ENCODE results near the gene PRRT1. TPM values are rescaled to one million over a fixed set of nuclear protein-coding genes. Genes with fewer than 3 reads are reported as not detected.

The PRRT1 gene
- total and polyA plus RNA-seq, 5 donors from 2014 or later = 0.13 to 0.55 (median 0.29) TPM; not detected in 1

- peak; percentile 97 to 98 for ATAC-seq (ENCODE audit: low read depth in 2 of 2)
- H3K9me3 Mint-ChIP-seq = peaks cover 0 to 3% (median 0%) of the 10 kb centered on the region in 7 donors
- no peaks in the 10 kb centered on the region for H3K27me3 ChIP-seq (ENCODE audit: control insufficient read depth, insufficient read depth, low read length)
- peaks cover 29% of the 10 kb centered on the region for H3K4me1 ChIP-seq (ENCODE audit: control insufficient read depth, insufficient read depth, low read length, poor library complexity, severe bottlenecking)
- peak within 1 kb of the TSS; percentile 77 for H3K27ac ChIP-seq (ENCODE audit: insufficient read depth, low read length, poor library complexity, severe bottlenecking)
- H3K27me3 Mint-ChIP-seq = peaks cover 11% of the 10 kb centered on the region
- H3K36me3 Mint-ChIP-seq = peaks cover 27% of the 10 kb centered on the region
- H3K4me1 Mint-ChIP-seq = peaks cover 10 to 57% (median 38%) of the 10 kb centered on the region in 4 donors
- H3K4me3 ChIP-seq (ENCODE audit: low read depth, low read length) = peak within 1 kb of the TSS; percentile 89
- peak; percentile 98 to 100 (median 98) for DNase-seq
- peak within 1 kb of the TSS; percentile 89 to 100 (median 98) for H3K4me3 Mint-ChIP-seq
- peaks cover 33% of the 10 kb centered on the region for H3K36me3 ChIP-seq (ENCODE audit: control insufficient read depth, insufficient read depth, low read length)
- no peaks in the 10 kb centered on the region for H3K9me3 ChIP-seq (ENCODE audit: control insufficient read depth in 2 of 2, low read length in 2 of 2)
- peak within 1 kb of the TSS; percentile 98 to 99 (median 99) for H3K27ac Mint-ChIP-seq
Measured at GRCh38 chr6:32127717-32128592, 23.8 kb downstream of the PRRT1 start, which contains the start of gene ATF6B. Gene ATF6B (minus strand): TSS chr6:32128246. CDS start chr6:32128207, 39 bp downstream.

- peak overlapping the region; percentile 77 for H3K27ac ChIP-seq (ENCODE audit: insufficient read depth, low read length, poor library complexity, severe bottlenecking)
- peak overlapping the region; percentile 89 for H3K4me3 ChIP-seq (ENCODE audit: low read depth, low read length)
- peaks cover 29% of the 10 kb centered on the region for H3K4me1 ChIP-seq (ENCODE audit: control insufficient read depth, insufficient read depth, low read length, poor library complexity, severe bottlenecking)
- peaks cover 36% of the 10 kb centered on the region for H3K36me3 ChIP-seq (ENCODE audit: control insufficient read depth, insufficient read depth, low read length)
- Mint-ChIP-seq H3K27me3 (peaks cover 11% of the 10 kb centered on the region), H3K27ac (peak overlapping the region; percentile 98 to 99 (median 99)), H3K4me3 (peak overlapping the region; percentile 89 to 100 (median 98)), H3K9me3 (peaks cover 0 to 3% (median 0%) of the 10 kb centered on the region in 7 donors), H3K36me3 (peaks cover 27% of the 10 kb centered on the region), H3K4me1 (peaks cover 10 to 57% (median 38%) of the 10 kb centered on the region in 4 donors)
- no peaks in the 10 kb centered on the region for H3K9me3 ChIP-seq (ENCODE audit: control insufficient read depth in 2 of 2, low read length in 2 of 2)
- DNase-seq = no peak
- ATAC-seq (ENCODE audit: low read depth in 2 of 2) = no peak
- no peaks in the 10 kb centered on the region for H3K27me3 ChIP-seq (ENCODE audit: control insufficient read depth, insufficient read depth, low read length)
Measured at GRCh38 chr6:32127409-32127716, 24.4 kb downstream of the PRRT1 start.

GRCh38 chr6:32126880-32127279 lies 24.9 kb downstream of the PRRT1 start:
- Mint-ChIP-seq H3K4me1 (peaks cover 10 to 57% (median 38%) of the 10 kb centered on the region in 4 donors), H3K4me3 (peak overlapping the region; percentile 89 to 100 (median 98)), H3K27me3 (peaks cover 11% of the 10 kb centered on the region), H3K36me3 (peaks cover 31% of the 10 kb centered on the region), H3K27ac (peak overlapping the region; percentile 95 to 99 (median 98)), H3K9me3 (peaks cover 0 to 3% (median 0%) of the 10 kb centered on the region in 7 donors)
- ATAC-seq (ENCODE audit: low read depth in 2 of 2) (no peak), DNase-seq (no peak)
- Histone ChIP-seq H3K27ac (ENCODE audit: insufficient read depth, low read length, poor library complexity, severe bottlenecking) (peak overlapping the region; percentile 77), H3K9me3 (ENCODE audit: control insufficient read depth in 2 of 2, low read length in 2 of 2) (no peaks in the 10 kb centered on the region), H3K27me3 (ENCODE audit: control insufficient read depth, insufficient read depth, low read length) (no peaks in the 10 kb centered on the region), H3K4me1 (ENCODE audit: control insufficient read depth, insufficient read depth, low read length, poor library complexity, severe bottlenecking) (peaks cover 29% of the 10 kb centered on the region), H3K36me3 (ENCODE audit: control insufficient read depth, insufficient read depth, low read length) (peaks cover 40% of the 10 kb centered on the region), H3K4me3 (ENCODE audit: low read depth, low read length) (peak overlapping the region; percentile 89)

- DNase-seq = no peak
- no peak overlapping the region for H3K27ac ChIP-seq (ENCODE audit: insufficient read depth, low read length, poor library complexity, severe bottlenecking)
- H3K36me3 ChIP-seq (ENCODE audit: control insufficient read depth, insufficient read depth, low read length) = peaks cover 67% of the 10 kb centered on the region
Measured at GRCh38 chr6:32123681-32124080, 28.1 kb downstream of the PRRT1 start.

DNA sequence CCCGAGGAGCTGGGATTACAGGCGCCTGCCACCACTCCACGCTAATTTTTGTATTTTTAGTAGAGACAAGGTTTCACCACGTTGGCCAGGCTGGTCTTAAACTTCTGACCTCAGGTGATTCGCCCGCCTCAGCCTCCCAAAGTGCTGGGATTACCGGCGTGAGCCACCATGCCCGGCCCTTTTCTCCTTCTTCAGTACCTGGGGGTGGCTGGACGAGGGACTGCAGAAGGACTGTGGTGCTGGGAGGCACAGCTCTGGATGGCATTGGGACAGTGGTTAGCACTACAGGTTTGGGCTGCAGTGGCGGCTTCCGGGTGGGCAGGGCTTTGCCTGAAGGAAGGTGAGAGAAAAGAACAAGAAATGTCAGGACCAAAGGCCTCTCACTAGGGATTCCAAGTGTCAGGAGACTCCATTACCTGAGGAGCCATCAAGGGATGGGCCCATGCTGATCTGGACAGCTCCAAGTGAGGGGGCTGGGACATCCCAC lies 31.1 kb downstream of the PRRT1 start:
- Mint-ChIP-seq H3K27ac (no peak overlapping the region), H3K36me3 (peaks cover 38% of the 10 kb centered on the region), H3K9me3 (peaks cover 0 to 1% (median 0%) of the 10 kb centered on the region in 7 donors), H3K27me3 (no peaks in the 10 kb centered on the region), H3K4me1 (peaks cover 6 to 23% (median 18%) of the 10 kb centered on the region in 4 donors), H3K4me3 (no peak overlapping the region)
- Histone ChIP-seq H3K9me3 (ENCODE audit: control insufficient read depth in 2 of 2, low read length in 2 of 2) (no peaks in the 10 kb centered on the region), H3K4me1 (ENCODE audit: control insufficient read depth, insufficient read depth, low read length, poor library complexity, severe bottlenecking) (no peaks in the 10 kb centered on the region), H3K4me3 (ENCODE audit: low read depth, low read length) (no peak overlapping the region), H3K27ac (ENCODE audit: insufficient read depth, low read length, poor library complexity, severe bottlenecking) (no peak overlapping the region), H3K27me3 (ENCODE audit: control insufficient read depth, insufficient read depth, low read length) (no peaks in the 10 kb centered on the region), H3K36me3 (ENCODE audit: control insufficient read depth, insufficient read depth, low read length) (peaks cover 87% of the 10 kb centered on the region)
- ATAC-seq (ENCODE audit: low read depth in 2 of 2) (no peak), DNase-seq (no peak)

More at GRCh38 chr6:32123681-32124080, 28.1 kb downstream of the PRRT1 start:
- Histone ChIP-seq H3K9me3 (ENCODE audit: control insufficient read depth in 2 of 2, low read length in 2 of 2) (no peaks in the 10 kb centered on the region), H3K27me3 (ENCODE audit: control insufficient read depth, insufficient read depth, low read length) (no peaks in the 10 kb centered on the region), H3K4me3 (ENCODE audit: low read depth, low read length) (no peak overlapping the region), H3K4me1 (ENCODE audit: control insufficient read depth, insufficient read depth, low read length, poor library complexity, severe bottlenecking) (peaks cover 16% of the 10 kb centered on the region)
- peak overlapping the region in 1 of 3 donors; percentile 1 for H3K27ac Mint-ChIP-seq
- no peak for ATAC-seq (ENCODE audit: low read depth in 2 of 2)
- peaks cover 0 to 1% (median 0%) of the 10 kb centered on the region in 7 donors for H3K9me3 Mint-ChIP-seq
- H3K27me3 Mint-ChIP-seq = no peaks in the 10 kb centered on the region
- peaks cover 10 to 52% (median 36%) of the 10 kb centered on the region in 4 donors for H3K4me1 Mint-ChIP-seq
- H3K36me3 Mint-ChIP-seq = peaks cover 50% of the 10 kb centered on the region
- peak overlapping the region in 1 of 4 donors; percentile 80 for H3K4me3 Mint-ChIP-seq

DNA sequence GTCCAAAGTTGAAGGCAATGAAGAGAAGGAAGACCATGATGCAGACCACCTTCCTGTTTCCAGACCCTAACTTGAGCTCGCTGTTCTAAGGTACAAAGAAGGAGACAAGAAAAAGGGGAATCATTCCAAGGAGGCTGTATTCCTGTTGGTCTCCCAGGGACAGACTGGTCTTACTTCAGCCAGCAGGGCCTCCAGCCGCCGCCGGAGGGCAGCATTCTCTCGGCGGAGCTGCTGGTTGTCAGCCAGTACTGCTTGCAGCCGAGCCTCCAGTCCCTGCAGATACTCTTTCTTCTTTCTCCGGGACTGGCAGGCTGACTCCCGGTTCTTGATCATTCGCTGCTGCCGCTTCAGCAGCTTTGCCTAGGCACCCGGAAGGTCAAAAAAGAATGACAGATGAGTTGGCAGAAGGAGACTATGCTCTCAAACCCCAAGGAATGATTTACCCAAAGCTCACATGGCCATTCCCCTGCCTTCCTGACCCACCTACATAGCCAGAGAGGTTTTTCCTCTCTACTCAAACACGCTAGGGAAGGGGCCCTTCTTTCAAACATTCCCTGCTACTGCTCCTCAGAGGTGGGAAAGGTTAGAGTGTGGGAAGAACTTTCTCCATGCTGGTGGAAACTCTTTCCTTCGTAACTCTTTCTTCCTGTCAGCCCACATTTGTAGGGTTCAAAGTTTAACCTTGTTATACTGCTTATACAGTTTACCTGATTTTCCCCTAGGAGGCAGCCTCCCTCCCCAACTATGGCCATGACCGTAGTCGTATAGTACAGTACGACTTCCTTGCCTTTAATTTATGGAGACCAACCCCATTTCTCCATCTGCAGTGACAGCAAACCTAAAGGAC lies 32.7 kb downstream of the PRRT1 start:
- H3K4me3 ChIP-seq (ENCODE audit: low read depth, low read length) = no peak overlapping the region
- no peaks in the 10 kb centered on the region for H3K27me3 ChIP-seq (ENCODE audit: control insufficient read depth, insufficient read depth, low read length)
- Mint-ChIP-seq H3K4me1 (peaks cover under 1 to 18% (median 13%) of the 10 kb centered on the region in 4 donors), H3K27me3 (no peaks in the 10 kb centered on the region), H3K4me3 (no peak overlapping the region), H3K27ac (peak overlapping the region in 2 of 3 donors; percentile 36 to 89), H3K36me3 (peaks cover 35% of the 10 kb centered on the region), H3K9me3 (peaks cover 0 to 1% (median 0%) of the 10 kb centered on the region in 7 donors)
- ATAC-seq (ENCODE audit: low read depth in 2 of 2) (peak; percentile 70 to 76), DNase-seq (peak; percentile 45 to 75 (median 57))
- H3K36me3 ChIP-seq (ENCODE audit: control insufficient read depth, insufficient read depth, low read length) = peaks cover 79% of the 10 kb centered on the region
- H3K4me1 ChIP-seq (ENCODE audit: control insufficient read depth, insufficient read depth, low read length, poor library complexity, severe bottlenecking) = no peaks in the 10 kb centered on the region
- no peak overlapping the region for H3K27ac ChIP-seq (ENCODE audit: insufficient read depth, low read length, poor library complexity, severe bottlenecking)
- no peaks in the 10 kb centered on the region for H3K9me3 ChIP-seq (ENCODE audit: control insufficient read depth in 2 of 2, low read length in 2 of 2)

DNA sequence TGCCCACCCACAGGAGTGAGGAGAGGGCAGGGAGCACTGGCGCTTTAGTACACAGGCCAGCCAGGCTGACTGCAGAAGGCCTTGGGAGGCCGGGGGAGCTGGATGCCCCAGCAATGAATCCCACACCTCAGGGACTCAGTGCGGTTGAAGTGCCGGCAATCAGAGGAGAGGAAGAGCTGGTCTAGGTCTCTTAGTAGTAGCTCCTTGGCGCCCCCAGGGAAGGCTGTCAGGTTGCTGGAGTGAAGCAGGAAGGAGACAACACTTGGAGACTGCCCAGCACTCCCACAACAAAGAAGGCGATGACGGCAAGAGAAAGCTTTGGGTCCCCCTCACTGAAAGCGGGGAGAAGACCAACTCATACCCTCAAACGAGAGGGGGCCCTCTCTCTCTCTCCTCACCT lies 34.3 kb downstream of the PRRT1 start:
- no peak overlapping the region for H3K4me3 Mint-ChIP-seq
- Histone ChIP-seq H3K9me3 (ENCODE audit: control insufficient read depth in 2 of 2, low read length in 2 of 2) (no peaks in the 10 kb centered on the region), H3K4me3 (ENCODE audit: low read depth, low read length) (no peak overlapping the region), H3K36me3 (ENCODE audit: control insufficient read depth, insufficient read depth, low read length) (peaks cover 66% of the 10 kb centered on the region), H3K27me3 (ENCODE audit: control insufficient read depth, insufficient read depth, low read length) (no peaks in the 10 kb centered on the region), H3K27ac (ENCODE audit: insufficient read depth, low read length, poor library complexity, severe bottlenecking) (no peak overlapping the region), H3K4me1 (ENCODE audit: control insufficient read depth, insufficient read depth, low read length, poor library complexity, severe bottlenecking) (no peaks in the 10 kb centered on the region)
- H3K9me3 Mint-ChIP-seq = peaks cover 0 to 1% (median 0%) of the 10 kb centered on the region in 7 donors
- peaks cover 38% of the 10 kb centered on the region for H3K36me3 Mint-ChIP-seq
- H3K27ac Mint-ChIP-seq = no peak overlapping the region
- DNase-seq (no peak), ATAC-seq (ENCODE audit: low read depth in 2 of 2) (no peak)
- no peaks in the 10 kb centered on the region for H3K27me3 Mint-ChIP-seq
- peaks cover 0 to 15% (median 13%) of the 10 kb centered on the region in 4 donors for H3K4me1 Mint-ChIP-seq

Data from CD4-positive, CD25-positive, alpha-beta regulatory T cell (primary cell).